SU-DHL-6 (cell line): ENCODE data around the gene TACSTD2.

Source experiments
- H2AFZ ChIP-seq: fragments of 200-600 bp; sonication (generic); 2 replicates; pipeline ENCODE4 v1.6.1; 2014; ENCODE audit warnings: low read depth, mild to moderate bottlenecking, moderate library complexity, mixed read lengths, antibody characterized with exemption, low read length; ENCODE audit not compliant: severe bottlenecking
- H3F3A ChIP-seq: fragments of 200-600 bp; shearing (Covaris generic); 2 replicates; pipeline ENCODE4 v1.6.0; 2016; ENCODE audit warnings: antibody characterized with exemption, mild to moderate bottlenecking; ENCODE audit not compliant: insufficient read depth
- H3K27ac ChIP-seq: fragments of 200-600 bp; sonication (generic); 2 replicates; pipeline ENCODE4 v1.5.1; 2016; ENCODE audit warnings: low read depth, mild to moderate bottlenecking, low read length, moderate library complexity, mixed read lengths
- H3K27me3 ChIP-seq: fragments of 200-600 bp; sonication (generic), shearing (Covaris generic); 2 replicates; pipeline ENCODE4 v1.6.0; 2014; ENCODE audit warnings: mild to moderate bottlenecking, low read length
- H3K36me3 ChIP-seq: fragments of 200-600 bp; sonication (generic); 2 replicates; pipeline ENCODE4 v1.6.1; 2014; ENCODE audit warnings: mild to moderate bottlenecking, low read length, mixed read lengths
- H3K4me2 ChIP-seq: fragments of 300-600, 200-600 bp; shearing (Covaris generic), sonication (generic); 2 replicates; pipeline ENCODE4 v1.6.0; 2014; ENCODE audit warnings: low read length, low read depth, mild to moderate bottlenecking; ENCODE audit not compliant: poor library complexity, severe bottlenecking
- H3K4me3 ChIP-seq: fragments of 200-600 bp; sonication (generic); 2 replicates; pipeline ENCODE4 v1.5.1; 2014; ENCODE audit warnings: antibody characterized with exemption, low read length, mild to moderate bottlenecking, mixed read lengths; ENCODE audit not compliant: insufficient read depth, poor library complexity, severe bottlenecking
- H3K79me2 ChIP-seq: fragments of 200-600 bp; sonication (generic); 2 replicates; pipeline ENCODE4 v1.6.1; 2014; ENCODE audit warnings: mild to moderate bottlenecking, low read length, moderate library complexity; ENCODE audit not compliant: insufficient read depth
- H3K9ac ChIP-seq: fragments of 200-600 bp; sonication (generic); 2 replicates; pipeline ENCODE4 v1.7.0; 2014; ENCODE audit warnings: mild to moderate bottlenecking, low read length
- H3K9me2 ChIP-seq: fragments of 200-600 bp; sonication (generic); replicated peaks from 2 replicates; pipeline ENCODE4 v1.6.1; 2014; ENCODE audit warnings: low read length; ENCODE audit not compliant: insufficient read depth
- H3K9me3 ChIP-seq: fragments of 200-600 bp; sonication (generic); 2 replicates; pipeline ENCODE4 v1.6.1; 2014; ENCODE audit warnings: low read length, mixed read lengths; ENCODE audit not compliant: insufficient read depth
- H4K20me1 ChIP-seq: fragments of 200-600 bp; sonication (generic); 2 replicates; pipeline ENCODE4 v1.6.1; 2014; ENCODE audit warnings: low read depth, mild to moderate bottlenecking, antibody characterized with exemption, low read length, moderate library complexity, mixed read lengths
- CTCF ChIP-seq: fragments of 200-600 bp; sonication (generic); IDR thresholded peaks from one replicate; pipeline ENCODE4 v1.5.1; 2017; ENCODE audit warnings: antibody characterized with exemption, mild to moderate bottlenecking, low read length, moderate library complexity; ENCODE audit not compliant: insufficient read depth, poor library complexity, severe bottlenecking
- EZH2phosphoT487 ChIP-seq: fragments of 200-600 bp; sonication (generic), shearing (Covaris generic); conservative IDR thresholded peaks from 2 replicates; pipeline ENCODE4 v1.6.1; 2018; ENCODE audit warnings: mild to moderate bottlenecking, antibody characterized with exemption, low read length, moderate library complexity, mixed read lengths

The TACSTD2 gene

GRCh38 chr1:58591806-58592205 is 14.8 kb upstream of the TACSTD2 start:
- no peaks in the 10 kb centered on the region for H4K20me1 ChIP-seq
- TF ChIP-seq CTCF (no peak), EZH2phosphoT487 (no peak)
- no peaks in the 10 kb centered on the region for H3K9me3 ChIP-seq
- H3F3A ChIP-seq: no peaks in the 10 kb centered on the region
- H3K4me2 ChIP-seq: no peak overlapping the region
- H3K9me2 ChIP-seq: no peaks in the 10 kb centered on the region
- no peak overlapping the region for H3K27ac ChIP-seq
- no peak overlapping the region for H3K9ac ChIP-seq
- H3K36me3 ChIP-seq: no peaks in the 10 kb centered on the region
- H3K79me2 ChIP-seq: no peaks in the 10 kb centered on the region
- H3K4me3 ChIP-seq: no peak overlapping the region
- no peaks in the 10 kb centered on the region; the same call in 1 of the 2 replicates for H3K27me3 ChIP-seq
- no peak overlapping the region for H2AFZ ChIP-seq

- Histone ChIP-seq H3K27ac (no peak overlapping the region), H3F3A (no peaks in the 10 kb centered on the region), H3K4me2 (no peak overlapping the region), H3K27me3 (no peaks in the 10 kb centered on the region; the same call in 1 of the 2 replicates), H3K9ac (no peak overlapping the region), H4K20me1 (no peaks in the 10 kb centered on the region), H3K9me3 (no peaks in the 10 kb centered on the region), H3K79me2 (no peaks in the 10 kb centered on the region), H3K36me3 (no peaks in the 10 kb centered on the region), H3K4me3 (no peak overlapping the region), H3K9me2 (no peaks in the 10 kb centered on the region), H2AFZ (no peak overlapping the region)
- no peak for TF ChIP-seq EZH2phosphoT487
- TF ChIP-seq CTCF: no peak
Observed at GRCh38 chr1:58590019-58590418, 13.0 kb upstream of the TACSTD2 start.

GRCh38 chr1:58588396-58588795 is 11.3 kb upstream of the TACSTD2 start:
- Histone ChIP-seq H3F3A (no peaks in the 10 kb centered on the region), H3K79me2 (no peaks in the 10 kb centered on the region), H3K9me3 (no peaks in the 10 kb centered on the region), H3K9ac (no peak overlapping the region), H4K20me1 (no peaks in the 10 kb centered on the region), H3K4me3 (no peak overlapping the region), H3K27ac (no peak overlapping the region), H3K27me3 (no peaks in the 10 kb centered on the region; the same call in 1 of the 2 replicates), H3K9me2 (no peaks in the 10 kb centered on the region), H3K4me2 (no peak overlapping the region), H2AFZ (no peak overlapping the region), H3K36me3 (no peaks in the 10 kb centered on the region)
- no peak for TF ChIP-seq CTCF
- TF ChIP-seq EZH2phosphoT487: no peak

- no peak overlapping the region for H3K4me2 ChIP-seq
- H3K36me3 ChIP-seq: no peaks in the 10 kb centered on the region
- no peak overlapping the region for H3K27ac ChIP-seq
- no peaks in the 10 kb centered on the region for H3K9me3 ChIP-seq
- TF ChIP-seq EZH2phosphoT487 (no peak), CTCF (no peak)
- H3K79me2 ChIP-seq: no peaks in the 10 kb centered on the region
- H3K9ac ChIP-seq: no peak overlapping the region
- H3K4me3 ChIP-seq: no peak overlapping the region
- no peaks in the 10 kb centered on the region for H3K9me2 ChIP-seq
- H3F3A ChIP-seq: no peaks in the 10 kb centered on the region
- H3K27me3 ChIP-seq: no peaks in the 10 kb centered on the region
- H4K20me1 ChIP-seq: no peaks in the 10 kb centered on the region
- H2AFZ ChIP-seq: no peak overlapping the region
Observed at GRCh38 chr1:58587667-58588066, 10.6 kb upstream of the TACSTD2 start.
